HCT116 (cell line): Measurements from ENCODE around the gene ZP1. TPM values are rescaled to one million over a fixed set of nuclear protein-coding genes. Genes with fewer than 3 reads are reported as not detected.

Experiments
- ATAC-seq: fragments of 200-7000 bp; cut with Tn5 transposase; 2 replicates; pipeline ENCODE4 v1.9.1; 2020; ENCODE audit warnings: mild to moderate bottlenecking, moderate library complexity
- BruUV-seq: library from RNA; stranded (reverse); fragments of 400-500 nt; replicated peaks from 2 replicates; lab custom pipeline; 2021; lab: Mats Ljungman, UMichigan
- CTCF ChIA-PET: fragments of 300-600 bp; sonication (Branson Sonifier 250); formaldehyde crosslinking; loops from one replicate; lab custom pipeline; 2021; ENCODE audit warnings: antibody characterized with exemption; lab: Charles Lee
- POLR2A ChIA-PET: fragments of 300-600, 350-600 bp; sonication (Branson Sonifier 250); formaldehyde crosslinking; loops from one replicate; lab custom pipeline; 2021; ENCODE audit warnings: antibody characterized with exemption; lab: Charles Lee
- RAD21 ChIA-PET, 2 experiments: fragments of 300-600 bp; sonication (Branson Sonifier 250); formaldehyde crosslinking; loops; one replicate each; lab custom pipeline; 2023; ENCODE audit warnings: low total read pairs in 2 of 2; ENCODE audit not compliant: uncharacterized antibody in 2 of 2, unreplicated experiment in 2 of 2, low non-redundant PET in 1 of 2; lab: Charles Lee
- DNase-seq: peaks from one replicate; pipeline ENCODE4 v3.0.0-alpha.2; 2010; ENCODE audit warnings: low read depth, low spot score
- H2AFZ ChIP-seq: fragments of 200-600 bp; shearing (Covaris generic), sonication (generic); 2 replicates; pipeline ENCODE4 v1.6.1; 2017; ENCODE audit warnings: low read depth, mixed run types, mixed read lengths, antibody characterized with exemption, low read length; ENCODE audit not compliant: poor library complexity, severe bottlenecking
- H3K27ac ChIP-seq: 2 replicates; pipeline ENCODE4 v1.5.1; 2012; ENCODE audit warnings: low read depth, low read length
- H3K27me3 ChIP-seq: fragments of 200-600 bp; sonication (generic); 2 replicates; pipeline ENCODE4 v1.6.1; 2016; ENCODE audit warnings: mixed run types, low read length, mixed read lengths; ENCODE audit not compliant: insufficient read depth
- H3K36me3 ChIP-seq, 2 experiments: fragments of 200-500 bp in 1 of 2; fragments of 200-600 bp in 1 of 2; sonication (Bioruptor generic) in 1 of 2; sonication (generic) in 1 of 2; 2 replicates each; pipeline versions ENCODE4 v1.5.1 to v1.6.1; 2014 to 2016; ENCODE audit warnings: low read length in 2 of 2, inconsistent platforms in 1 of 2, mixed read lengths in 1 of 2, mixed run types in 1 of 2; ENCODE audit not compliant: insufficient read depth in 2 of 2, control insufficient read depth in 1 of 2
- H3K4me1 ChIP-seq, 2 experiments: fragments of 200-600 bp in 1 of 2; sonication (generic) in 1 of 2; 2 replicates each; pipeline versions ENCODE4 v1.5.1 to v1.6.1; 2012 to 2017; ENCODE audit warnings: low read length in 2 of 2, inconsistent platforms in 1 of 2, mild to moderate bottlenecking in 1 of 2, mixed read lengths in 1 of 2, mixed run types in 1 of 2, moderate library complexity in 1 of 2; ENCODE audit not compliant: insufficient read depth in 2 of 2, control insufficient read depth in 1 of 2
- H3K4me2 ChIP-seq: fragments of 200-600 bp; sonication (generic); 2 replicates; pipeline ENCODE4 v1.6.1; 2017; ENCODE audit warnings: mixed run types, low read length, mixed read lengths
- H3K4me3 ChIP-seq, 2 experiments: fragments of 200-600 bp in 1 of 2; sonication (generic) in 1 of 2; replicated peaks in 1 of 2; 2 replicates each; pipeline ENCODE4 v1.5.1; 2011 to 2016; ENCODE audit warnings: low read length in 2 of 2, control low read depth in 1 of 2, low read depth in 1 of 2, mild to moderate bottlenecking in 1 of 2, mixed read lengths in 1 of 2, mixed run types in 1 of 2
- H3K79me2 ChIP-seq: fragments of 200-600 bp; sonication (generic); 2 replicates; pipeline ENCODE4 v1.6.1; 2017; ENCODE audit warnings: mild to moderate bottlenecking, mixed run types, low read length, moderate library complexity, mixed read lengths; ENCODE audit not compliant: insufficient read depth
- H3K9ac ChIP-seq: fragments of 200-600 bp; sonication (generic); 2 replicates; pipeline ENCODE4 v1.6.1; 2016; ENCODE audit warnings: low read length, mixed read lengths
- H3K9me2 ChIP-seq: fragments of 200-600 bp; sonication (generic), shearing (Covaris generic); 2 replicates; pipeline ENCODE4 v1.6.1; 2017; ENCODE audit warnings: mixed run types, mild to moderate bottlenecking, moderate library complexity; ENCODE audit not compliant: insufficient read depth
- H3K9me3 ChIP-seq, 2 experiments: fragments of 200-500 bp in 1 of 2; fragments of 200-600 bp in 1 of 2; sonication (Bioruptor generic) in 1 of 2; sonication (generic) in 1 of 2; 2 replicates each; pipeline ENCODE4 v1.6.1; 2014 to 2017; ENCODE audit warnings: low read length in 2 of 2, mixed read lengths in 2 of 2, inconsistent platforms in 1 of 2, low read depth in 1 of 2, mild to moderate bottlenecking in 1 of 2, mixed run types in 1 of 2, moderate library complexity in 1 of 2; ENCODE audit not compliant: control insufficient read depth in 1 of 2, insufficient read depth in 1 of 2
- H4K20me1 ChIP-seq: fragments of 200-600 bp; sonication (generic), shearing (Covaris generic); 2 replicates; pipeline ENCODE4 v1.6.1; 2017; ENCODE audit warnings: mixed run types, mild to moderate bottlenecking, moderate library complexity; ENCODE audit not compliant: insufficient read depth
- CBX3 ChIP-seq: IDR thresholded peaks from 2 replicates; pipeline ENCODE4 v1.6.1; 2012; ENCODE audit warnings: low read depth
- CEBPB ChIP-seq: IDR thresholded peaks from 2 replicates; pipeline ENCODE4 v1.6.1; 2012; ENCODE audit warnings: low read depth
- CTCF ChIP-seq, 3 experiments: fragments of 200-600 bp in 1 of 3; sonication (generic) in 1 of 3; IDR thresholded peaks in 2 of 3; conservative IDR thresholded peaks in 1 of 3; 2 replicates each; pipeline ENCODE4 v1.5.1; 2012 to 2017; ENCODE audit warnings: low read depth in 2 of 3, low read length in 2 of 3, antibody characterized with exemption in 1 of 3, borderline replicate concordance in 1 of 3, control low read depth in 1 of 3, mild to moderate bottlenecking in 1 of 3, mixed read lengths in 1 of 3, mixed run types in 1 of 3, moderate library complexity in 1 of 3; ENCODE audit not compliant: insufficient read depth in 1 of 3
- EGR1 ChIP-seq: IDR thresholded peaks from 2 replicates; pipeline ENCODE4 v1.6.1; 2012; ENCODE audit warnings: low read depth
- ELF1 ChIP-seq: IDR thresholded peaks from 2 replicates; pipeline ENCODE4 v1.6.1; 2012; ENCODE audit warnings: low read depth, borderline replicate concordance
- EZH2 ChIP-seq: fragments of 200-600 bp; sonication (generic); IDR thresholded peaks from 2 replicates; pipeline ENCODE4 v1.6.1; 2017; ENCODE audit warnings: antibody characterized with exemption, mixed run types
- EZH2phosphoT487 ChIP-seq: fragments of 200-600 bp; IDR thresholded peaks from 2 replicates; pipeline ENCODE4 v1.6.1; 2018; ENCODE audit warnings: antibody characterized with exemption, borderline replicate concordance
- FOSL1 ChIP-seq: IDR thresholded peaks from 2 replicates; pipeline ENCODE4 v1.6.1; 2012; ENCODE audit warnings: low read depth
- JUND ChIP-seq: IDR thresholded peaks from 2 replicates; pipeline ENCODE4 v1.6.1; 2012
- REST ChIP-seq: IDR thresholded peaks from 2 replicates; pipeline ENCODE4 v1.6.1; 2012; ENCODE audit warnings: low read depth
- SRF ChIP-seq: IDR thresholded peaks from 2 replicates; pipeline ENCODE4 v1.6.1; 2012; ENCODE audit warnings: low read depth
- TCF7L2 ChIP-seq: IDR thresholded peaks from 2 replicates; pipeline ENCODE4 v1.7.0; 2011; ENCODE audit warnings: borderline replicate concordance, inconsistent platforms; ENCODE audit not compliant: insufficient read depth, insufficient read length; ENCODE audit errors: extremely low read depth
- ZBTB33 ChIP-seq: IDR thresholded peaks from 2 replicates; pipeline ENCODE4 v1.6.1; 2011; ENCODE audit warnings: mild to moderate bottlenecking, low read length, moderate library complexity; ENCODE audit not compliant: insufficient replicate concordance; ENCODE audit errors: extremely low read depth
- ZNF274 ChIP-seq: fragments of 200-500 bp; sonication (Bioruptor generic); IDR thresholded peaks from 2 replicates; pipeline ENCODE4 v1.6.1; 2014; ENCODE audit warnings: mild to moderate bottlenecking, low read depth, low read length, inconsistent platforms
- intact Hi-C: fragments of 100-400 bp; cut with micrococcal nuclease; formaldehyde crosslinking; loops from 2 replicates; pipeline ENCODE4 v1.10.0; 2022
- total RNA-seq: library from RNA; stranded (reverse); gene quantifications from one replicate; pipeline ENCODE4 v1.2.1, GENCODE V29; 2021; ENCODE audit not compliant: unreplicated experiment
- TF ChIP-seq, protein P1 (sequence below): IDR thresholded peaks from 2 replicates; pipeline ENCODE4 v1.6.1; 2012

Gene ZP1
- total RNA-seq, 1 experiment from 2014 or later = not detected

GRCh38 chr11:60868682-60869450 lies 1.5 kb downstream of the ZP1 start:
- no TSS peak for BruUV-seq
- Histone ChIP-seq H3K9me2 (no peaks in the 10 kb centered on the region), H3K9ac (no peak overlapping the region), H3K4me3 (no peak overlapping the region), H3K4me1 (peaks cover 0 to 4% of the 10 kb centered on the region in 2 experiments; a peak in 2 of 4 replicates), H3K9me3 (no peaks in the 10 kb centered on the region), H3K4me2 (no peak overlapping the region), H3K36me3 (no peaks in the 10 kb centered on the region), H4K20me1 (no peaks in the 10 kb centered on the region), H2AFZ (no peak overlapping the region), H3K79me2 (no peaks in the 10 kb centered on the region), H3K27ac (no peak overlapping the region), H3K27me3 (0 out of 2 replicates have a peak, but pooled peaks cover 4% of the 10 kb centered on the region)
- POLR2A ChIA-PET = no interaction called here
- DNase-seq (no peak), ATAC-seq (no peak)
- RAD21 ChIA-PET = no interaction called here
- CTCF ChIA-PET = no interaction called here
- intact Hi-C loops = no loop called here
- TF ChIP-seq TCF7L2 (no peak), ELF1 (no peak), ZBTB33 (no peak), CTCF (IDR thresholded peaks at IDR 0.05 in 2 of 3, conservative IDR thresholded peaks at IDR 0.05 in 1 of 3; ENCODE audit: borderline replicate concordance in 1 of 3, insufficient read depth in 1 of 3, low read depth in 2 of 3, low read length in 2 of 3) (no peak), JUND (no peak), FOSL1 (no peak), EZH2phosphoT487 (no peak), CBX3 (no peak), EZH2 (no peak), REST (no peak), CEBPB (no peak), ZNF274 (no peak), SRF (no peak), EGR1 (no peak)
- TF ChIP-seq, protein P1, sequence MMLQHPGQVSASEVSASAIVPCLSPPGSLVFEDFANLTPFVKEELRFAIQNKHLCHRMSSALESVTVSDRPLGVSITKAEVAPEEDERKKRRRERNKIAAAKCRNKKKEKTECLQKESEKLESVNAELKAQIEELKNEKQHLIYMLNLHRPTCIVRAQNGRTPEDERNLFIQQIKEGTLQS = no peak
- TF ChIP-seq, all 23 proteins: peak for 0
